Hepatocyte (in vitro differentiated cells): ENCODE data around the gene UBE3C.

Experiments used
- EZH2 ChIP-seq: fragments of 200-600 bp; sonication (generic); IDR thresholded peaks from 2 replicates; pipeline ENCODE4 v1.6.1; 2016; ENCODE audit warnings: antibody characterized with exemption, mild to moderate bottlenecking, borderline replicate concordance
- EZH2phosphoT487 ChIP-seq: fragments of 200-600 bp; sonication (generic); IDR thresholded peaks from one replicate; pipeline ENCODE4 v1.6.1; 2018; ENCODE audit warnings: antibody characterized with exemption, mild to moderate bottlenecking, low read depth, moderate library complexity; ENCODE audit not compliant: unreplicated experiment, severe bottlenecking
- TF ChIP-seq, protein P1 (sequence below): fragments of 200-600 bp; sonication (generic); IDR thresholded peaks from 2 replicates; pipeline ENCODE4 v1.5.1; 2016; ENCODE audit warnings: antibody characterized with exemption, mild to moderate bottlenecking; ENCODE audit not compliant: poor library complexity

DNA sequence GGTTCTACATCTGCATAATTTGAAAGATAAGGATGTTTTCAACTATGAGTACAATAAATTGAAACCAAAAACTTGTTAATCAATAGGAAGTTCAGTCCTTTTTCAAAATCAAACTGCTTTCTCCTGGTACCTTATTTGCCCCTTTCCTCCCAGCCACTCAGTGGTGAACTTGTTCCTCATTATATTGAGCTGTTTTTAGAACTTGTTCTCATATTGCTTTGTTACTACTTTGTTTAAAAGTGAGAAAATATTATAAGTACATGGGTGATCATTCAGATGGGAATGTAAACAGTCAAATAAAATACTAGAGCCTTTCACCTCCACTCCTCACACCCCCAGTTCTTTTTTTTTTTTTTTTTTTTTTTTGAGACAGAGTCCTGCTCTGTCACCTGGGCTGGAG, 17.2 kb downstream of the UBE3C start:
- TF ChIP-seq, protein P1, sequence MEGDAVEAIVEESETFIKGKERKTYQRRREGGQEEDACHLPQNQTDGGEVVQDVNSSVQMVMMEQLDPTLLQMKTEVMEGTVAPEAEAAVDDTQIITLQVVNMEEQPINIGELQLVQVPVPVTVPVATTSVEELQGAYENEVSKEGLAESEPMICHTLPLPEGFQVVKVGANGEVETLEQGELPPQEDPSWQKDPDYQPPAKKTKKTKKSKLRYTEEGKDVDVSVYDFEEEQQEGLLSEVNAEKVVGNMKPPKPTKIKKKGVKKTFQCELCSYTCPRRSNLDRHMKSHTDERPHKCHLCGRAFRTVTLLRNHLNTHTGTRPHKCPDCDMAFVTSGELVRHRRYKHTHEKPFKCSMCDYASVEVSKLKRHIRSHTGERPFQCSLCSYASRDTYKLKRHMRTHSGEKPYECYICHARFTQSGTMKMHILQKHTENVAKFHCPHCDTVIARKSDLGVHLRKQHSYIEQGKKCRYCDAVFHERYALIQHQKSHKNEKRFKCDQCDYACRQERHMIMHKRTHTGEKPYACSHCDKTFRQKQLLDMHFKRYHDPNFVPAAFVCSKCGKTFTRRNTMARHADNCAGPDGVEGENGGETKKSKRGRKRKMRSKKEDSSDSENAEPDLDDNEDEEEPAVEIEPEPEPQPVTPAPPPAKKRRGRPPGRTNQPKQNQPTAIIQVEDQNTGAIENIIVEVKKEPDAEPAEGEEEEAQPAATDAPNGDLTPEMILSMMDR: no peak
- no peak for TF ChIP-seq EZH2
- TF ChIP-seq EZH2phosphoT487: no peak
